ENCODE results near the gene FIGN. TPM values are rescaled to one million over a fixed set of nuclear protein-coding genes. Genes with fewer than 3 reads are reported as not detected.

The FIGN gene
- total RNA-seq, 1 experiment from 2014 or later, result 14.6 TPM

- Histone ChIP-seq H4K8ac (replicated peaks; ENCODE audit: insufficient read length, low read depth, low read length) (no peak overlapping the region), H3K27me3 (ENCODE audit: insufficient read depth, low read length) (no peaks in the 10 kb centered on the region), H3K23ac (ENCODE audit: insufficient read length, low read depth, low read length) (no peak overlapping the region), H3K18ac (ENCODE audit: insufficient read length, low read depth, low read length) (no peak overlapping the region), H2BK15ac (ENCODE audit: low read depth, low read length) (no peak overlapping the region), H4K91ac (ENCODE audit: insufficient read length, low read depth, low read length) (no peak overlapping the region), H2BK12ac (ENCODE audit: insufficient read length, low read depth, low read length) (no peak overlapping the region), H3K9me3 (ENCODE audit: control insufficient read depth, low read depth, low read length) (no peaks in the 10 kb centered on the region), H3K4me1 (ENCODE audit: insufficient read depth, low read length) (no peaks in the 10 kb centered on the region; the same call in 1 of the 2 replicates), H3K9ac (ENCODE audit: extremely low read depth, insufficient read length, low read length) (no peak overlapping the region), H4K20me1 (ENCODE audit: control insufficient read depth, insufficient read depth, insufficient read length) (no peaks in the 10 kb centered on the region), H2BK5ac (ENCODE audit: insufficient read length, low read length) (no peak overlapping the region), H2BK20ac (ENCODE audit: low read depth, low read length, poor library complexity, severe bottlenecking) (no peak overlapping the region), H3K14ac (ENCODE audit: insufficient read depth, low read length) (no peak overlapping the region), H3K4me2 (ENCODE audit: insufficient read depth, insufficient read length, low read length) (no peak overlapping the region), H3K4ac (ENCODE audit: low read depth, low read length) (no peak overlapping the region), H3K79me2 (ENCODE audit: insufficient read depth, low read length) (no peaks in the 10 kb centered on the region), H4K5ac (ENCODE audit: insufficient read length, low read depth, low read length) (no peak overlapping the region), H2BK120ac (ENCODE audit: low read depth, low read length, poor library complexity, severe bottlenecking) (no peak overlapping the region), H2AFZ (ENCODE audit: low read length) (no peak overlapping the region), H3T11ph (ENCODE audit: low read length) (no peak overlapping the region), H3K23me2 (ENCODE audit: insufficient read length, low read depth, low read length, poor library complexity, severe bottlenecking) (no peaks in the 10 kb centered on the region), H3K27ac (ENCODE audit: insufficient read length, low read depth, low read length) (no peak overlapping the region), H3K79me1 (ENCODE audit: insufficient read depth, low read depth, low read length, poor library complexity, severe bottlenecking) (no peaks in the 10 kb centered on the region), H3K56ac (ENCODE audit: insufficient read length, low read depth, low read length) (no peak overlapping the region), H2AK5ac (ENCODE audit: insufficient read length, low read length) (no peak overlapping the region)
- Mint-ChIP-seq H3K36me3 (ENCODE audit: insufficient read depth in 1 of 3, low read depth in 3 of 3) (no peaks in the 10 kb centered on the region), H3K4me1 (peaks cover 12 to 17% of the 10 kb centered on the region in 2 experiments), H3K27ac (no peak overlapping the region), H3K9me3 (no peaks in the 10 kb centered on the region), H3K4me3 (no peak overlapping the region), H3K27me3 (ENCODE audit: low read depth) (no peaks in the 10 kb centered on the region)
- WGBS (ENCODE audit: extremely low coverage, insufficient read length, low lambda C conversion rate), result no CpG with 5 or more reads among the region's 2 CpGs
- no peak for DNase-seq
- TF ChIP-seq CTCF (conservative IDR thresholded peaks at IDR 0.05), result no peak
Measured at GRCh38 chr2:163617517-163617916, 118.3 kb downstream of the FIGN start.

Measured in H9 (cell line).